HG02571 (cell line): ENCODE measurements around the gene CNTD1.

Experiments used
- ATAC-seq: cut with Tn5 transposase; IDR thresholded peaks from one replicate; pipeline ENCODE4 v1.9.1; 2021; ENCODE audit warnings: mild to moderate bottlenecking, moderate library complexity; ENCODE audit not compliant: unreplicated experiment

CNTD1 gene

GRCh38 chr17:42779304-42779935, 19.2 kb upstream of the CNTD1 start:
- ATAC-seq = no peak

GRCh38 chr17:42779936-42780850, 18.5 kb upstream of the CNTD1 start, which contains the start of gene WNK4:
TSS of gene WNK4 (plus strand) at chr17:42780610. CDS start at chr17:42780699, 89 bp downstream.
- no peak for ATAC-seq

GRCh38 chr17:42780851-42781638, 17.6 kb upstream of the CNTD1 start:
- ATAC-seq = no peak

GRCh38 chr17:42781639-42782165, 17.0 kb upstream of the CNTD1 start:
- ATAC-seq = no peak

- no peak for ATAC-seq
These were observed 16.2 kb upstream of the CNTD1 start for GRCh38 chr17:42782166-42783061.

- no peak for ATAC-seq
These were observed 15.4 kb upstream of the CNTD1 start for GRCh38 chr17:42783062-42783790.

GRCh38 chr17:42783791-42784138, 14.9 kb upstream of the CNTD1 start:
- ATAC-seq = no peak

- no peak for ATAC-seq
These were observed 14.3 kb upstream of the CNTD1 start for GRCh38 chr17:42784409-42784808.

- ATAC-seq = no peak
These were observed 13.7 kb upstream of the CNTD1 start for GRCh38 chr17:42784811-42785592.

- ATAC-seq = no peak
These were observed 11.4 kb upstream of the CNTD1 start for GRCh38 chr17:42787266-42787665.

GRCh38 chr17:42791948-42792347, 6.7 kb upstream of the CNTD1 start:
- no peak for ATAC-seq

GRCh38 chr17:42792545-42792944, 6.1 kb upstream of the CNTD1 start:
- no peak for ATAC-seq

GRCh38 chr17:42795061-42795460, 3.6 kb upstream of the CNTD1 start:
- ATAC-seq = no peak

- ATAC-seq = no peak
These were observed 3.2 kb upstream of the CNTD1 start for GRCh38 chr17:42795465-42795864.

- no peak for ATAC-seq
These were observed 2.4 kb upstream of the CNTD1 start for GRCh38 chr17:42796066-42796758.

GRCh38 chr17:42797067-42798007, 1.3 kb upstream of the CNTD1 start:
- no peak for ATAC-seq

GRCh38 chr17:42798011-42798382, 664 bp upstream of the CNTD1 start:
- ATAC-seq = no peak
